ENCODE data around the gene CASZ1. TPM values are rescaled to one million over a fixed set of nuclear protein-coding genes. Genes with fewer than 3 reads are reported as not detected.

Gene CASZ1
- polyA plus RNA-seq, 2 of the 4 experiments (the other 2 are of a cell fraction): 0.52 to 1.2 TPM

DNA sequence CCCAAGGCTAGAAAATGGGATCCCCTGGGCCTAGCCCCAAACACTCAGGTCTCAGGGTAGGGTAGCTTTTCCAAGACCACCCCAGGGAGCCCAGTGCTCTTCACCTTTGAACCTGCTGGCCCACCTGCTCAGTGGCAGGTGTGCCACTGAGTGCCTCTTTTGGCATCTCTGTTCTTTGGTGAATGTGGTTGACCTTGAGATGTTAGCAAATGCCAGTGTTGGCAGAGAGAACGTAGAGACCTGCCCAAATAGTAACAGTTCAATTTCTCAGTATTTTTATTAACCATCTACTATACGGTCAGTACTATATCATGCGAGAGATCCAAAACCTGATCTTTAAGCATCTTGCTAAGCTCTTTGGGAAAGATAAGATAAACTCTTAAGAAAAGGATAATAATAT is 193.5 kb downstream of the CASZ1 start (continued):
- no peak for TF ChIP-seq REST (IDR thresholded peaks at IDR 0.05)
- TF ChIP-seq PHF8 (IDR thresholded peaks at IDR 0.05; ENCODE audit: borderline replicate concordance, low read depth): no peak
- TF ChIP-seq JUNB (IDR thresholded peaks at IDR 0.05): no peak
- no peak for TF ChIP-seq TP53 (CRISPR knock-in tag; IDR thresholded peaks at IDR 0.05)
- no peak for TF ChIP-seq MAX (IDR thresholded peaks at IDR 0.05)
- no peak for TF ChIP-seq RARB (CRISPR knock-in tag; IDR thresholded peaks at IDR 0.05)
- TF ChIP-seq CHD2 (IDR thresholded peaks at IDR 0.05; ENCODE audit: low read length, partially characterized antibody): no peak
- TF ChIP-seq POLR2A (IDR thresholded peaks at IDR 0.05; ENCODE audit: low read length): no peak
- no peak for TF ChIP-seq ZC3H11A (IDR thresholded peaks at IDR 0.05)
- TF ChIP-seq FOXS1 (CRISPR knock-in tag; IDR thresholded peaks at IDR 0.05): no peak
- TF ChIP-seq CBX2 (IDR thresholded peaks at IDR 0.05; ENCODE audit: borderline replicate concordance, low read depth): no peak
- TF ChIP-seq RAD21 (conservative IDR thresholded peaks at IDR 0.05 in 1 of 2, IDR thresholded peaks at IDR 0.05 in 1 of 2): no peak
- TF ChIP-seq, protein P1, sequence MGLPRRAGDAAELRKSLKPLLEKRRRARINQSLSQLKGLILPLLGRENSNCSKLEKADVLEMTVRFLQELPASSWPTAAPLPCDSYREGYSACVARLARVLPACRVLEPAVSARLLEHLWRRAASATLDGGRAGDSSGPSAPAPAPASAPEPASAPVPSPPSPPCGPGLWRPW (IDR thresholded peaks at IDR 0.05): no peak

DNA sequence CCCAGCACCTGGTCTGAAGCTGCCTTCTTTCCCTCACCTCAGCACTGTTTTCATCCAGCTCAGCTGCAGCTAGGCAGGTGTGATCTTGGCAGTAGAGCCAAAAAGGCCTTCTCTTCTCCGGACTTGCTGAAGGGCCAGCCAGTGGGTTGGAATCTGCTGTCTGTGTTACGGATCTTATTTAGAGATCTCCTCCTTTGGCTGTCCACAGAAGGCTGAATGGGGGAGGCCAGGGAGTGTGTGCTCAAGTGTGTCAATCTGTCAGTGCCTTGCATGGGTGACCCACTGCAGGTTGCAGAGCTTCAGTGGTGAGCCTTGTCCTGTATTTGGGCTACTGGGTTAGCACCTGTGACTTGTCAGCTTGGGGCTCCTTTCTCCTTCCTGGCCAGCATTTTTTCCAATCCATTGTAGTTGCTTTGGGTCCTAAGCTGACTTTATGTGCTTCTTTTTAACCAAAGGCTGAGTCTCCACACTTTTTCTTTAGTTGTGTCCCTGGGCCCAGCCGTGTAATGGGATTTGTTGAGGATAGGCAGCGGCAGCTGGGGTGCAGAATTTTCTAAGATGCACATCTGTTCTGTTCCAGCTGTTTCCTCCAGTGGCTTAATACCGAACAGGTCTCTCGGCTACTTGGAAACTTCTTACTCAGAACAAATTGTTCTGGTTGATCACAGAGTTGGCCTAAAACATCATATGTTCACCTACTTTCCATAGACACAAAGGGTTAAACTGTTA is 194.9 kb downstream of the CASZ1 start:
- CTCF ChIA-PET: interaction anchor here (0.6 to 1.8 kb wide), 4 partner anchors 73 to 378 kb away, joined by 3 to 5 read pairs (median 4); no protein-coding TSS in a partner anchor
- WGBS (ENCODE audit: missing lambda C conversion rate): 98% methylated on average over 6 of the region's 6 CpGs
- no peak overlapping the region for H3K4me3 ChIP-seq
- FAIRE-seq: no peak
- POLR2A ChIA-PET: no interaction called here
- TF ChIP-seq, protein P2, sequence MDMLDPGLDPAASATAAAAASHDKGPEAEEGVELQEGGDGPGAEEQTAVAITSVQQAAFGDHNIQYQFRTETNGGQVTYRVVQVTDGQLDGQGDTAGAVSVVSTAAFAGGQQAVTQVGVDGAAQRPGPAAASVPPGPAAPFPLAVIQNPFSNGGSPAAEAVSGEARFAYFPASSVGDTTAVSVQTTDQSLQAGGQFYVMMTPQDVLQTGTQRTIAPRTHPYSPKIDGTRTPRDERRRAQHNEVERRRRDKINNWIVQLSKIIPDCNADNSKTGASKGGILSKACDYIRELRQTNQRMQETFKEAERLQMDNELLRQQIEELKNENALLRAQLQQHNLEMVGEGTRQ (IDR thresholded peaks at IDR 0.05): no peak
- TF ChIP-seq MAX (IDR thresholded peaks at IDR 0.05) (no peak), EHMT2 (IDR thresholded peaks at IDR 0.05; ENCODE audit: low read depth) (no peak), RFX5 (IDR thresholded peaks at IDR 0.05) (no peak), HOXB5 (CRISPR knock-in tag; IDR thresholded peaks at IDR 0.05) (no peak), EHF (CRISPR knock-in tag; IDR thresholded peaks at IDR 0.05) (no peak), HEYL (CRISPR knock-in tag; IDR thresholded peaks at IDR 0.05) (no peak), MAZ (IDR thresholded peaks at IDR 0.05; ENCODE audit: borderline replicate concordance, low read depth, low read length) (no peak), HOXB13 (CRISPR knock-in tag; IDR thresholded peaks at IDR 0.05; ENCODE audit: low read depth) (no peak), CHD4 (IDR thresholded peaks at IDR 0.05; ENCODE audit: borderline replicate concordance) (no peak)
- TF ChIP-seq, protein P3, sequence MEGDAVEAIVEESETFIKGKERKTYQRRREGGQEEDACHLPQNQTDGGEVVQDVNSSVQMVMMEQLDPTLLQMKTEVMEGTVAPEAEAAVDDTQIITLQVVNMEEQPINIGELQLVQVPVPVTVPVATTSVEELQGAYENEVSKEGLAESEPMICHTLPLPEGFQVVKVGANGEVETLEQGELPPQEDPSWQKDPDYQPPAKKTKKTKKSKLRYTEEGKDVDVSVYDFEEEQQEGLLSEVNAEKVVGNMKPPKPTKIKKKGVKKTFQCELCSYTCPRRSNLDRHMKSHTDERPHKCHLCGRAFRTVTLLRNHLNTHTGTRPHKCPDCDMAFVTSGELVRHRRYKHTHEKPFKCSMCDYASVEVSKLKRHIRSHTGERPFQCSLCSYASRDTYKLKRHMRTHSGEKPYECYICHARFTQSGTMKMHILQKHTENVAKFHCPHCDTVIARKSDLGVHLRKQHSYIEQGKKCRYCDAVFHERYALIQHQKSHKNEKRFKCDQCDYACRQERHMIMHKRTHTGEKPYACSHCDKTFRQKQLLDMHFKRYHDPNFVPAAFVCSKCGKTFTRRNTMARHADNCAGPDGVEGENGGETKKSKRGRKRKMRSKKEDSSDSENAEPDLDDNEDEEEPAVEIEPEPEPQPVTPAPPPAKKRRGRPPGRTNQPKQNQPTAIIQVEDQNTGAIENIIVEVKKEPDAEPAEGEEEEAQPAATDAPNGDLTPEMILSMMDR (IDR thresholded peaks at IDR 0.05): no peak
- no peaks in the 10 kb centered on the region for H3K9me3 ChIP-seq
- DNase-seq (ENCODE audit: low read depth in 1 of 2, low spot score in 1 of 2): no peak
- H3K4me1 ChIP-seq: peaks cover 51% of the 10 kb centered on the region
- ATAC-seq: no peak
- no peak overlapping the region; the same call in 2 of the 3 replicates for H3K4me2 ChIP-seq
- peak overlapping the region; percentile 40 to 92; a peak in 5 of 6 replicates for H3K27ac ChIP-seq
